Measurements from ENCODE around the gene TFDP1.

- no peak for TF ChIP-seq CTCF (IDR thresholded peaks at IDR 0.05 in 8 of 11, conservative IDR thresholded peaks at IDR 0.05 in 3 of 11)
- TF ChIP-seq POLR2A (IDR thresholded peaks at IDR 0.05), result no peak
Observed at GRCh38 chr13:113656003-113656588, 71.5 kb downstream of the TFDP1 start.

All from spleen (tissue), 7 donors.